Heart left ventricle (tissue), 16 donors: ENCODE measurements around the gene PLCL1. TPM values are rescaled to one million over a fixed set of nuclear protein-coding genes. Genes with fewer than 3 reads are reported as not detected.

ENCODE experiments used
- ATAC-seq, 4 donors: fragments of 200-7000 bp; cut with Tn5 transposase; one replicate each; pipeline ENCODE4 v1.9.1; 2020 to 2022; ENCODE audit warnings: moderate library complexity in 4 of 4, mild to moderate bottlenecking in 3 of 4, moderate number of reproducible peaks in 1 of 4
- DNase-seq, 5 donors: peaks; one replicate each; pipeline ENCODE4 v3.0.0-alpha.2; 2020
- H3K27ac ChIP-seq, 12 donors: fragments of 200-600 bp; sonication (generic) in 4 of 12; one replicate each; pipeline versions ENCODE4 v1.5.0 to v1.8.0; 2016 to 2022; ENCODE audit warnings: mild to moderate bottlenecking in 2 of 12
- H3K27me3 ChIP-seq, 9 donors: fragments of 200-600 bp; sonication (generic) in 2 of 9; one replicate each; pipeline versions ENCODE4 v1.5.1 to v1.8.0; 2016 to 2022; ENCODE audit warnings: mild to moderate bottlenecking in 3 of 9
- H3K36me3 ChIP-seq, 9 donors: fragments of 200-600 bp; sonication (generic) in 2 of 9; one replicate each; pipeline versions ENCODE4 v1.5.0 to v1.8.0; 2018 to 2022; ENCODE audit warnings: mild to moderate bottlenecking in 2 of 9
- H3K4me1 ChIP-seq, 12 donors: fragments of 200-600 bp; sonication (generic) in 4 of 12; one replicate each; pipeline versions ENCODE4 v1.5.0 to v1.8.0; 2016 to 2022; ENCODE audit warnings: mild to moderate bottlenecking in 3 of 12
- H3K4me3 ChIP-seq, 12 donors: fragments of 200-600 bp; sonication (generic) in 4 of 12; one replicate each; pipeline versions ENCODE4 v1.5.0 to v1.8.0; 2017 to 2022; ENCODE audit warnings: mild to moderate bottlenecking in 9 of 12, moderate library complexity in 4 of 12
- H3K9me3 ChIP-seq, 12 donors: fragments of 200-600 bp; sonication (generic) in 4 of 12; one replicate each; pipeline versions ENCODE4 v1.5.0 to v1.8.0; 2016 to 2022; ENCODE audit warnings: mild to moderate bottlenecking in 1 of 12
- CTCF ChIP-seq, 12 donors: fragments of 200-600 bp; sonication (generic) in 4 of 12; IDR thresholded peaks; one replicate each; pipeline versions ENCODE4 v1.5.0 to v1.8.0; 2018 to 2022; ENCODE audit warnings: antibody characterized with exemption in 12 of 12, mild to moderate bottlenecking in 5 of 12
- POLR2A ChIP-seq, 2 donors: fragments of 450-650 bp; IDR thresholded peaks; one replicate each; pipeline ENCODE4 v1.6.1; 2017; ENCODE audit warnings: antibody characterized with exemption in 2 of 2, mild to moderate bottlenecking in 2 of 2, moderate library complexity in 2 of 2
- WGBS, 4 donors: extraction: QIAGEN DNeasy Blood & Tissue Kit in 2 of 4; methylation state at CpG; one replicate each; pipeline versions ENCODE4 v1.1.5 to v1.1.7; 2013 to 2018; 5-methylcytosine and 5-hydroxymethylcytosine counted together
- intact Hi-C, 10 donors: fragments of 100-400 bp; cut with DNase I; formaldehyde crosslinking; loops; one replicate each; pipeline versions ENCODE4 v1.11.1 to v1.14.2; 2022
- polyA plus RNA-seq, 2 donors: library from polyadenylated mRNA; stranded (reverse); fragments of 200-250 nt; gene quantifications; one replicate each; pipeline ENCODE4 v1.2.3, GENCODE V29; 2013
- total RNA-seq, 9 donors: library from RNA; depleted of rRNA in 2 of 9; stranded (reverse); fragments of >200 nt in 2 of 9; fragmentation: NEBNext Ultra II Directional in 3 of 9; extraction: Animal tissue kit (Norgen Biotek cat#: 25700) in 3 of 9; gene quantifications; one replicate each; pipeline versions ENCODE4 v1.1.0 to v1.2.4, GENCODE V29; 2016 to 2023
- donor health status: ischemic (EF 13 %, LVEDD 7.1; RV severe dilation, severe dysfunction).
- donor health status: healthy with polysubstance abuse.
- donor health status: DM: no; HTN: yes; CAD: no.
- donor health status: DM: no; HTN: no; CAD: no.
- donor health status: ischemic (EF 25% LVEDD 6.9; RV normal size, moderate dysfunction).
- donor health status: ischemic (EF 25% LVEDD 5.7; RV mildly dilated, moderate dysfunction).
- donor health status: healthy.
- donor health status: DM: yes; HTN: yes; CAD: no.
- donor health status: ischemic (EF 35%, LVEDD 5.7; RV mildly dilated, moderate dysfunction).
- donor health status: nonischemic (EF 11% LVEDD 7.7; RV severe dilation, severe dysfunction).
- donor health status: DM: yes; HTN: yes; CAD: no.
- donor health status: PGD.
- donor health status: ischemic (EF 29% LVEDD 5.4; RV normal size, mild dysfunction).
- donor health status: nonischemic (EF 23%, LVEDD 6.1; RV moderate dilation, normal function).

PLCL1 gene
- total and polyA plus RNA-seq, 11 donors = 22.0 to 126 (median 90.4) TPM

- intact Hi-C loops = loop anchor here in 1 of 10 donors (10.0 kb wide), 1 partner anchor 188 kb away; the partner anchor contains the start of gene PLCL1
- no peak for DNase-seq
- no peak for ATAC-seq
- H3K27ac ChIP-seq = no peak overlapping the region
- H3K27me3 ChIP-seq = no peaks in the 10 kb centered on the region
- H3K9me3 ChIP-seq = peaks cover 0 to 5% (median 0%) of the 10 kb centered on the region in 12 donors
- no peaks in the 10 kb centered on the region for H3K36me3 ChIP-seq
- peaks cover 0 to 48% (median 24%) of the 10 kb centered on the region in 12 donors for H3K4me1 ChIP-seq
- H3K4me3 ChIP-seq = no peak overlapping the region
- WGBS, 4 donors = 90 to 94% (median 93%) methylated on average over 4 of the region's 4 CpGs
- TF ChIP-seq POLR2A (IDR thresholded peaks at IDR 0.05) (no peak), CTCF (IDR thresholded peaks at IDR 0.05) (no peak)
Observed at GRCh38 chr2:197992482-197993133, 188.2 kb downstream of the PLCL1 start.

DNA sequence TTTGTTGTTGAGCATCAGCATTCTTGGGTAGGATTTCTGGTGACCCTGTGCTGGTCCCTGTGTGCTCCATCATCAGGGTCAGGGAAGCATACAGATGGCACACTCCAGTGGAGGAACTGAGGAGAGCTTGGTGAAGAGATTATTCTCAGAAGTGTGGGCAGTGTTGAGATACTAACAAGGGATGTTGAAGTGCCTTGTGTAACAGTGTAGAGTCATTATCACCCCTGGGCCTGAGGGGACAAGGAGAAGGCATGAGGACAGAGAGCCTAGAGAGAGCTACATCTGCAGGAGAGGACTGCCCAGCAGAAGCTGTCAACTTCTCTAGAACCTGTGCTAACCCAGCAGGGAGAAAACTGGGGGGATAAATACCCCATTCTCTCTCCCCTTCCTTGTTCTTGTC lies 189.0 kb downstream of the PLCL1 start:
- Histone ChIP-seq H3K27me3 (no peaks in the 10 kb centered on the region), H3K36me3 (no peaks in the 10 kb centered on the region), H3K4me1 (peaks cover 0 to 51% (median 24%) of the 10 kb centered on the region in 12 donors), H3K27ac (no peak overlapping the region), H3K4me3 (no peak overlapping the region), H3K9me3 (peaks cover 0 to 5% (median 0%) of the 10 kb centered on the region in 12 donors)
- TF ChIP-seq POLR2A (IDR thresholded peaks at IDR 0.05) (no peak), CTCF (IDR thresholded peaks at IDR 0.05) (no peak)
- DNase-seq (no peak), ATAC-seq (peak in 3 of 4 donors; percentile 11 to 43 (median 28))
- intact Hi-C loops = loop anchor here in 1 of 10 donors (10.0 kb wide), 1 partner anchor 189 kb away; the partner anchor contains the start of gene PLCL1

DNA sequence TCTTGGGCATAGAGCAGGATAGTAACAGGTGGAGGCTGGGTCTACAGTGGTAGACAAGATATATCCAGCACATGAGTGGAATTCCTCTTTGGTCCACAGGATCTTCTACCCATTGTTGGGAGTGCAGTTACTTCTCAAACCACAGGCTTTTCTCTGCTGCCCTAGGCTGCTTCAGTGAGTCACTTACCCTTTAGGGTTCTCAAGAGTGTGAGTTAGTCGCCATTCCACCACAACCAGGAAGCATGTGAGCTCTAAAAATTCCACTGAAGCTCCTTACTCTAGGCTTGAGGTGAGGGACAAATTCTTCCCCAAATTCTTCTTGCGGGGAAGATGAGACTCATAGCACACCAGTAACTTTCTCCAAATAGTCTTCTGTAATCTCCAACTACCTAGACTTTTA lies 189.4 kb downstream of the PLCL1 start:
- ATAC-seq = peak in 1 of 4 donors; percentile 10
- Histone ChIP-seq H3K27ac (no peak overlapping the region), H3K4me1 (peaks cover 0 to 51% (median 24%) of the 10 kb centered on the region in 12 donors), H3K27me3 (no peaks in the 10 kb centered on the region), H3K4me3 (no peak overlapping the region), H3K9me3 (peaks cover 0 to 5% (median 0%) of the 10 kb centered on the region in 12 donors), H3K36me3 (no peaks in the 10 kb centered on the region)
- intact Hi-C loops = loop anchor here in 1 of 10 donors (10.0 kb wide), 1 partner anchor 189 kb away; the partner anchor contains the start of gene PLCL1
- no peak for DNase-seq
- WGBS, 4 donors = 88 to 94% (median 91%) methylated on average over 2 of the region's 2 CpGs
- TF ChIP-seq POLR2A (IDR thresholded peaks at IDR 0.05) (no peak), CTCF (IDR thresholded peaks at IDR 0.05) (no peak)

DNA sequence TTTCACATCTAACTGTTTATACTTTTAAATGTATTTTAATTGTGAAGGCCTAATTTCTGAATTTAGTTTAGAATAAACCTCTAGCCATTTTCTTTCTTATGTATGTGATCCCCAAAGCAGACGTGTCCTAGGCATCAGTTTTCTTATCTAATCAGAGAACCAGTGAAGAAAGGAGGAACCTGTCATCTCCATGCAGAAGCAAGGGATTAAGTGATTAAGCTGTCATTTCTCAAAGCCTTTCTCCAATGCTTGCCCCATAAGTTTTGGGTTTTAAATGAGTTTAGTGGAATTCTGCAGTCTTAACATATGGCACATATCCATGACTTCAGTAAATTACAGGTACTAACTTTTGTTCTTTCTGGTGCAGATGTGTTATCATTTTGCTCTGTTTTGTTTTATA lies 190.4 kb downstream of the PLCL1 start:
- no peak overlapping the region for H3K27ac ChIP-seq
- WGBS, 4 donors = 50 to 59% (median 53%) methylated on average over 1 of the region's 1 CpG
- peaks cover 0 to 51% (median 24%) of the 10 kb centered on the region in 12 donors for H3K4me1 ChIP-seq
- no peak for ATAC-seq
- DNase-seq = no peak
- H3K9me3 ChIP-seq = peaks cover 0 to 5% (median 0%) of the 10 kb centered on the region in 12 donors
- no peaks in the 10 kb centered on the region for H3K27me3 ChIP-seq
- TF ChIP-seq POLR2A (IDR thresholded peaks at IDR 0.05) = no peak
- no peak for TF ChIP-seq CTCF (IDR thresholded peaks at IDR 0.05)
- intact Hi-C loops = loop anchor here in 1 of 10 donors (10.0 kb wide), 1 partner anchor 190 kb away; the partner anchor contains the start of gene PLCL1
- H3K4me3 ChIP-seq = no peak overlapping the region
- H3K36me3 ChIP-seq = no peaks in the 10 kb centered on the region
